ENCODE results near the gene NTRK1.
"Not testable (repeated sequence)": the region's sequence is repeated elsewhere in the genome, so short reads cannot be mapped to it uniquely, and the experiment has no call there.

NTRK1 gene

DNA sequence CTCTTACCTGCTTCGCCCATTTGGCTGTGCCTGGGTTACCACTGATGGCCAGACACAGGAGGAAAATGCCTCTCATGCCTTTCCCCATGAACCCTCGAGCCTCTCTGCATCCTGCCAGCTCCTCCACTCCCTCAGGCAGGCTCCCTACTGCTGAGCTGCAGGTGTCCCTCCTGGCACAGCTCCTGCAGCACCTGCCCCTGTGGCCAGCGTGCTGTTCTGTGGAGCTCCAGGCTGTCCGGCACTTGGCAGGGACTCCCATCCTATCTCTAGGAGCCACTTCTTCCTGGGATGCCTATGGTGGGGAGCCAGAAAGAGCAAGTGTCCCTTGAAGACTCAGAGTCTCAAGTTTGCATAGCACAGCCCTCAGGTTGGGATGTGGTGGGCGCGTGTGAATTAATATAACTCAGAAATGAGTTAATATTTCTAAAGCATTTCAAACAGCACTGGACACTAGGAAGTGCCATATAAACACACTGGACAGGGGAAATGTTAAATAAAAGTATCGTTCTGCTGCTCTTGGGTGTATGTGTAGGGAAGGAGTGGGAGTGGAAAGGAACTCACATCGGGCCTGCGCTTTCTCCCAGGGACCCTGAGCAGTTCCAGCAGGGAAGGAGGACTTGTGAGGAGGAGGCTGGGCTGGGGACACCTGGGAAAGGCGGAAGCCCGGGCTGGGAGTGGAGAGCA, 62.5 kb downstream of the NTRK1 start:
- H3K4me3 ChIP-seq (replicated peaks; ENCODE audit: low read depth, low read length) = no peak overlapping the region
- no peak for TF ChIP-seq CTCF (IDR thresholded peaks at IDR 0.05; ENCODE audit: insufficient read depth, low read length, poor library complexity, severe bottlenecking)
- peaks cover 7% of the 10 kb centered on the region for H3K27me3 ChIP-seq (replicated peaks; ENCODE audit: control insufficient read depth, insufficient read depth, low read length)
- DNase-seq (ENCODE audit: extremely low read depth, insufficient read length) = no peak
- H3K36me3 ChIP-seq (ENCODE audit: control insufficient read depth, insufficient read depth, low read length) = no peaks in the 10 kb centered on the region

DNA sequence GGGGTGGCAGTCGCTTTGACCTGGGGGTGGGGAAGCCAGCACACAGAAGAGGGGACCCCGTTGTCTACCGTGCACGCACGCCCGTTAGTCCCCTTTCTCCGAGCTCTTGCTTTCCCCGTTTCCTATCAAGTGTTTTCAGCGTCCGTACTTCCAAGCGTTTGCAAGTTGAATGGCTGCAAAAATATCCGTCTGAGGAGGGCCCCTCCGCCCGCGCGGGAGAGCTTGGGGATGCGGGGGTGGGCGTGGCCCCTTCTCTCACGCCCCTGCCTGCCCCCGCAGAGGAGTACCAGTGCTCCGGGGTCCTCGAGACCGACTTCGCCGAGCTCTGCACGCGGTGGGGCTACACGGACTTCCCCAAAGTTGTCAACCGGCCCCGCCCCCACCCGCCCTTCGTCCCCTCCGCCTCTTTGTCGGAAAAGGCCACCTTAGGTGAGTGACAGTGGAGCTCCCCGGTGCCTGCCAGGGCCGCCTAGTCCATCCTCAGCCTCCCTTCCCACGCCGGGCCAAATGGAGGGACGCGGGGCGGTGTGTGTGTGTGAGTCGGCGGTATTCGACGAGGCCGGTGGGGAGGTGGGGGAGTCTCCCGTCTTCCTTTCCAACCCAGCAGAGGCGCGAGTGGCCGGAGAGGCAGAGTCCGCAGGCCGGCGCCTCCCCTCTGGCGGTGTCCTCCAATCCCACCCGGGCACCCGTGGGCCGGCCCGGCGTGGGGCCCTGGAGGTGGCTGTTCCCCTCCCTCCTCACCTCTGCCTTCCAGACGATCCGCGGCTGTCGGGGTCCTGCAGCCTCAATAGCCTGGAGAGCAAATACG, 63.2 kb downstream of the NTRK1 start:
- DNase-seq (ENCODE audit: extremely low read depth, insufficient read length) = no peak
- H3K27me3 ChIP-seq (replicated peaks; ENCODE audit: control insufficient read depth, insufficient read depth, low read length) = peaks cover 7% of the 10 kb centered on the region
- H3K4me3 ChIP-seq (replicated peaks; ENCODE audit: low read depth, low read length) = no peak overlapping the region
- no peak for TF ChIP-seq CTCF (IDR thresholded peaks at IDR 0.05; ENCODE audit: insufficient read depth, low read length, poor library complexity, severe bottlenecking)
- no peaks in the 10 kb centered on the region for H3K36me3 ChIP-seq (ENCODE audit: control insufficient read depth, insufficient read depth, low read length)

DNA sequence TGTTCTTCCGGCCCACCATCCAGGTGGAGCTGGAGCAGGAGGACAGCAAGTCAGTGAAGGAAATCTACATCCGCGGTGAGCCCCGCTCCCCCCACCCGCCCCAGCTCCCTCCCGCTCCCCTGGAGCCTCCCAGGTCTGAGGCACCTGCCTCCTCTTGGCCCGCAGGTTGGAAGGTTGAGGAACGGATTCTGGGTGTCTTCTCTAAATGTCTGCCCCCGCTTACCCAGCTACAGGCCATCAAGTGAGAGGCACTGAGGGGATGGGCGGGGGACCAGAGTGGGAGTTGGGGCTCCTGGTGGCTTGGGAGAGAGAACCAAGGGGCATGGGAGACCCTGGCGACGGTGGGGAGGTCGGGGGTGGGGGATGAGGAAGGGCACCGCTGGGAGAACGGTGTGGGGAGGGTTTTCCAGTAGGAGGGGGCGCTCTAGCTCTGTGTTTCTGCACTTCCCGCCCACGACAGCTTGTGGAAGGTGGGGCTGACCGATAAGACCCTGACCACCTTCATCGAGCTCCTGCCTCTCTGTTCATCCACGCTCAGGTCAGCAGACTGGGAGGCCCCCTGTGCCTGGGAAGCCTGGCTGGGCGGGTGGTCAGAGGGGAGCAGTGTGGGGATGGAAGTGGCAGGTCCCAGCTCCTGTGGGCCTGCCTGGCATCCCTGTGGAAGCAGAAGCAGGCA, 64.0 kb downstream of the NTRK1 start:
- H3K27me3 ChIP-seq (replicated peaks; ENCODE audit: control insufficient read depth, insufficient read depth, low read length) = peaks cover 7% of the 10 kb centered on the region
- no peak for TF ChIP-seq CTCF (IDR thresholded peaks at IDR 0.05; ENCODE audit: insufficient read depth, low read length, poor library complexity, severe bottlenecking)
- no peaks in the 10 kb centered on the region for H3K36me3 ChIP-seq (ENCODE audit: control insufficient read depth, insufficient read depth, low read length)
- no peak overlapping the region for H3K4me3 ChIP-seq (replicated peaks; ENCODE audit: low read depth, low read length)
- no peak for DNase-seq (ENCODE audit: extremely low read depth, insufficient read length)

GRCh38 chr1:156925154-156926010, 64.7 kb downstream of the NTRK1 start:
- no peak overlapping the region for H3K4me3 ChIP-seq (replicated peaks; ENCODE audit: low read depth, low read length)
- no peak for TF ChIP-seq CTCF (IDR thresholded peaks at IDR 0.05; ENCODE audit: insufficient read depth, low read length, poor library complexity, severe bottlenecking)
- no peaks in the 10 kb centered on the region for H3K36me3 ChIP-seq (ENCODE audit: control insufficient read depth, insufficient read depth, low read length)
- H3K27me3 ChIP-seq (replicated peaks; ENCODE audit: control insufficient read depth, insufficient read depth, low read length) = peaks cover 7% of the 10 kb centered on the region
- no peak for DNase-seq (ENCODE audit: extremely low read depth, insufficient read length)

DNA sequence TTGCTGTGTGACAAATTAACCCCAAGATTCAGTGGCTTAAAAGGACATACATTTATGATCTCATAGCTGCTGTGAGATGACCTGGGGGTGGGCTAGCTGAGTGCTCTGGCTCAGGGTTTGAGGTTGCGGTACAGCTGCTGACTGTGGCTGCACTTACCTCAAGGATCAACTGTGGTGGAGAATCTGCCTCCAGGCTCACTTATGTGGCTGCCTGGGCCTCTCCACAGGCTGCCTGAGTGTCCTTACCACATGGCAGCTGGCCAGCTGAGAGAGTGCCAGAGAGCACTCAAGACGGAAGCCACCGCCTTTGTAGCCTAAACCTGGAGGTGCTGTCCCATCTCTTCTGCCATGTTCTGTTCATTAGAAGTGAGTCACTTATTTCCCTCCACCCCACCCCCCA, 65.5 kb downstream of the NTRK1 start:
- no peak for DNase-seq (ENCODE audit: extremely low read depth, insufficient read length)
- Histone ChIP-seq H3K36me3 (ENCODE audit: control insufficient read depth, insufficient read depth, low read length) (no peaks in the 10 kb centered on the region), H3K4me3 (replicated peaks; ENCODE audit: low read depth, low read length) (no peak overlapping the region), H3K27me3 (replicated peaks; ENCODE audit: control insufficient read depth, insufficient read depth, low read length) (peaks cover 7% of the 10 kb centered on the region)
- no peak for TF ChIP-seq CTCF (IDR thresholded peaks at IDR 0.05; ENCODE audit: insufficient read depth, low read length, poor library complexity, severe bottlenecking)

DNA sequence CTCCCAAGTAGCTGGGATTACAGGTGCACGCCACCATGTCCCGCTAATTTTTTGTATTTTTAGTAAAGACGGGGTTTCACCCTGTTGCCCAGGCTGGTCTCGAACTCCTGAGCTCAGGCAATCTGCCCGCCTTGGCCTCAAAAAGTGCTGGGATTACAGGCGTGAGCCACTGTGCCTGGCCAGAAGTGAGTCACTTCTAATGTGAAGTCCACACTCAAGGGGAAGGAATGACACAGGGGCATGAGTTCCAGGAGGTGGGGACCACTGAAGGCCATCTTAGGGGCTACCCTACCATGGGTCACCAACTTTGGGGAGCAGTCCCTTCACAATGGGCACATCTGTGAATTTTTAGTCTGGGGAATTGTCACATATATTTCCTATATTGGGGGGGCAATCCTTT, 66.0 kb downstream of the NTRK1 start:
- DNase-seq (ENCODE audit: extremely low read depth, insufficient read length); H3K4me3 ChIP-seq (replicated peaks; ENCODE audit: low read depth, low read length); H3K27me3 ChIP-seq (replicated peaks; ENCODE audit: control insufficient read depth, insufficient read depth, low read length); H3K36me3 ChIP-seq (ENCODE audit: control insufficient read depth, insufficient read depth, low read length): not testable (repeated sequence)

All from GM06990 (cell line).